Measurements from ENCODE around the gene MAP2K5.

Gene MAP2K5

DNA sequence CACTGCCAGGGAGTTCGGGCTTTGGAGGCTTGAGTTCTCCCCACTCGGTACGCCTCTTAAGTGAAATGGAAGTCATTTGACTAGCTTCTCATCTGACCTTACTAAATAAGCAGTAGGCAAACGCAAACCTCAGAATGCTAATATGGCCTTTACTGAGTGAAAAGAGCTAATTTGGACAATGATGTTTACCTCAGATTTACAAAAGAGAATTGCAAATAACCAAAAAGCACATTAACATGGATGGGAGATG, 298.9 kb downstream of the MAP2K5 start:
- DNase-seq: no peak

DNA sequence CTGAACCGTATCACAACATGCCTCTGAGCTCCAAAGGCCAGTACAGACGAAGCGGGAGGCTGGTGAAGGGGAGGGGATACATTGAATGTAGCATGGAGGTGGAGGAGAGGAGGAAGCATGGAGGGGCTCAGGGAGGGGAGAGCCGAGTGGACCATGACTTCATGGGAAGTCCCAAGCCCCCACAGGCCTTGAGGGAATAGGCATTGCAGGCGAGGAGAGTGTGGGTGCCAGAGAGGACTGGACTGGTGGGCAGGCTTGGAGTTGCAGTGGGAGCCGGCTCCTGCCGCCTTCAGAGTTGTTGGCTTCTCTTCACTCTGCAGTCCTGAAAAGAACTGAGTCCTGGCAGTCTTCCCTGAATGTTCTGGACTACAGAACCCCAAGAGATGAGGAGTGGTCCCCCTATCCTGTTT, 300.6 kb downstream of the MAP2K5 start:
- DNase-seq: no peak

DNA sequence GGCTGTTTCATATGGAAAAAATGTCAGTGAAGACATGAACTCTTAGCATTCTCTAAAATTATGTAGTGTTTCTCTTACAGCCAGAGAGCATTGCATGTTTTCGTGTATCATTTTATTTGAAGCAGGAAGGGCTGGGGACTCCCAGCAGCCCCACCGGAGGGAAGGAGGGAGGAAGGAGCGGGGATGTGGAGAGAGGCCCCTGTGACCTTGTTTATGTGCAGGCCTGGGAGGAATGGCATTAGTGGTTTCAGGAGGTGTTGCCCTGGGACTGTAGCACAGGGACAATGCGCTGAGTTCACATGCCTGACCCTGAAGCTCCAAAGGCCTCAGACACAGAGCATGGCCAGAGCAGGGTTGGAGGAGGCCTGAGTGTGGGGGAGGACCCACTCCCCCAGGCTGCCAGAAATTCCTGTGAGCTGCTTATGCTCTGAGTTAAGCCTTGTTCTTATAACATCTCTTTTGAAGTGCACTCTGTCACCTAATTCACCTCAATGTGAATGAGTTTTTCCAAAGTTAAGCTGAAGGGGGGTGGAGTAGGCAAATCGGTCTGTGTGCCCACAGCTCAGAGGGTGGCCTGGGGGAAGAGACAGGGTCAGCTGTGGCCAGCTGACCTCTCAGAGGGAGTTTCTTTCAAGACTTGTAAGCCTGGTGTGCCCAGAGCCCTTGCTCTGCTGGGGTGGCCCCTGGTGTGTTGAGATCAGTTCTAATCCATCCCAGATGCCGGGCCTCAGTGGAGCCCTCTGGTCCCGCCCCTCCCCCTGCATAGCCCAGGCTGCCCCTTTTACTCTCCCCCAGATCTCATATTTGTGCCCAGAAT, 301.3 kb downstream of the MAP2K5 start:
- no peak for DNase-seq

DNA sequence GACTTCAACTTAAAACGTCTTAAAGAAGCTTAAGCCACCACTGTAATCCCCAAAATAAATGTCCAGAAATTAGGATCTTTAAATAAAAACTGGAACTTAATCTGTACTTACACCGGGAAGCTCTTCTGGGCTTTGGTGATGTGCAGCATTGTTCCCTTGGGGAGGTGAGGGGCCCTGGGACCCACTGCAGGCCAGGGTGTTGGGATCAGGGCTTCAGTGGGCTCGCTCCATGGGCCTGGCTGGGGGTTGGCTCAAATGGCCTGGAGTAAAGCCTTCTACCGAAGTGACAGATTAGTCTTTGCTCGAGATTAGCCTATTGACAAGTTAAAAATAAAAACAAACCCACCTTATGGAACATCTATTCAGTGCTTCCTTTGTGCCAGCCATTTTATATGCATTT, 303.5 kb downstream of the MAP2K5 start:
- DNase-seq: no peak

- DNase-seq: no peak
These were observed 307.0 kb downstream of the MAP2K5 start for GRCh38 chr15:67849538-67849937.

DNA sequence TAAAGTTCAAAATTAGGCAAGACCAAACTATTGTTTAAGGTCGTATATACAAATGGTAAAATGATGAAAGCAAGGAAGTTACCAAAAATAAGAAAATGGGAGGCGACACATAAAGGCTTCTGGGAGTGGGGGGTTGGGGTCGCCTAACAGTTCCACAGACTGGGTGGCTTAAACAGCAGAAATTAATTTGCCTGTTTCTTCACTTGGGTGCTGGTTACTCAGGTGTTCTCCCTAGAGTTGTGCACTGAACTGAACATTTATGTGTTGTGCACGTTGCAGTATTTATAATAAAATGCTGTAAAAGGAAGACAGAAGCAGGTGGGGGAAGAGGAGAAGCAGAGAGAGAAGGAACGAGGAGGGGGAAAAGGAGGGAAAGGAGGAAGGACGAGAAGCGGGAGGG, 307.8 kb downstream of the MAP2K5 start:
- DNase-seq: no peak

GRCh38 chr15:67850994-67851571, 308.6 kb downstream of the MAP2K5 start:
- DNase-seq: no peak

- no peak for DNase-seq
These were observed 309.9 kb downstream of the MAP2K5 start for GRCh38 chr15:67852418-67852817.

GRCh38 chr15:67853454-67853853, 311.0 kb downstream of the MAP2K5 start:
- no peak for DNase-seq

GRCh38 chr15:67854358-67854757, 311.9 kb downstream of the MAP2K5 start:
- no peak for DNase-seq

DNA sequence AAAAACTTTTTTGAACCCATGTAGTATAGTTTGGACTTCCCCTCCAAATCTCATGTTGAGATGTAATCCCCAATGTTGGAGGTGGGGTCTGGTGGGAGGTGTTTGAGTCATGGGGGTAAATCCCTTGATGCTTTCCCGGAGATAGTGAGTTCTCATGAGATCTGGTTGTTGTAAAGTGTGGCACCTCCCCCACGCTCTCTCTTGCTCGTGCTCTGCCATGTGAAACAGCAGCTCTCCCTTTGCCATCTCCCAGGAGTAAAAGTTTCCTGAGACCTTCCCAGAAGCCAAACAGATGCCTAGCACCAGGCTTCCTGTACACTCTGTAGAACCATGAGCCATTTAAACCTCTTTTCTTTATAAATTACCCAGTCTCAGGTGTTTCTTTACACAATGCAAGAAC, 313.3 kb downstream of the MAP2K5 start:
- DNase-seq: no peak

Data from effector CD4-positive, alpha-beta T cell (primary cell).